H4 (cell line): Measurements from ENCODE around the gene MED12L. TPM values are rescaled to one million over a fixed set of nuclear protein-coding genes. Genes with fewer than 3 reads are reported as not detected.

ENCODE experiments used
- total RNA-seq: library from RNA; depleted of rRNA; stranded (reverse); fragments of >200 nt; shearing (Covaris generic); gene quantifications from 2 replicates; pipeline ENCODE4 v1.2.3, GENCODE V29; 2014; rRNA removed

The MED12L gene
- total RNA-seq, 1 experiment from 2014 or later, result 1.4 TPM

Other genes starting within 250 kb of the MED12L start
- not detected in 2 replicates for gene MINDY4B, start 180.2 kb upstream of the MED12L start, total RNA-seq
- gene CLRN1, start 112.9 kb upstream of the MED12L start, total RNA-seq, result not detected in 2 replicates
- not detected in 2 replicates for gene GPR171, start 117.6 kb downstream of the MED12L start, total RNA-seq
- gene P2RY14, start 192.9 kb downstream of the MED12L start, total RNA-seq, result not detected in 2 replicates
- 0.23 TPM in 1 of 2 replicates, not detected in the other for gene GPR87, start 231.2 kb downstream of the MED12L start, total RNA-seq
- gene P2RY13, start 243.9 kb downstream of the MED12L start, total RNA-seq, result not detected in 2 replicates